K562 (cell line): ENCODE results near the gene ADGRF1. TPM values are rescaled to one million over a fixed set of nuclear protein-coding genes. Genes with fewer than 3 reads are reported as not detected.

Experiments used
- ESRRB ChIP-seq: fragments of 250-450 bp; sonication (Bioruptor Pico); IDR thresholded peaks from 2 replicates; pipeline ENCODE4 v1.5.0; 2020; ENCODE audit warnings: mild to moderate bottlenecking, moderate library complexity, borderline replicate concordance
- GATA2 ChIP-seq: sonication (generic); formaldehyde crosslinking; IDR thresholded peaks from 2 replicates; pipeline ENCODE4 v1.4.0; 2020; ENCODE audit warnings: mild to moderate bottlenecking, missing genetic modification reagents
- HDAC3 ChIP-seq: fragments of 450-650 bp; IDR thresholded peaks from 2 replicates; pipeline ENCODE4 v1.6.1; 2018; ENCODE audit warnings: borderline replicate concordance, mild to moderate bottlenecking, moderate library complexity; ENCODE audit not compliant: partially characterized antibody
- HNRNPL ChIP-seq: fragments of 200-400 bp; formaldehyde crosslinking; IDR thresholded peaks from 2 replicates; pipeline ENCODE4 v1.6.1; 2017; ENCODE audit warnings: low read depth, mild to moderate bottlenecking, low read length
- TRIM24 ChIP-seq, 2 experiments: fragments of 450-650 bp; IDR thresholded peaks; 2 replicates each; pipeline ENCODE4 v1.6.1; 2016
- XRCC3 ChIP-seq: fragments of 450-650 bp; IDR thresholded peaks from 2 replicates; pipeline ENCODE4 v1.6.1; 2017; ENCODE audit warnings: mild to moderate bottlenecking, moderate library complexity
- polyA plus RNA-seq, 8 experiments: library from polyadenylated mRNA; depleted of rRNA in 4 of 8; stranded (reverse) in 5 of 8; unstranded in 3 of 8; fragments of >200 nt; fragmentation: Nextera tagmentation in 2 of 8; fragmentation: Illumina TruSeq in 1 of 8; extraction: Ambion mirVana in 2 of 8; extraction: Trizol in 1 of 8; gene quantifications; 2 replicates each; pipeline versions ENCODE4 v1.2.1 to v1.2.3, GENCODE V29; 2011 to 2014; ENCODE audit warnings: inconsistent platforms in 1 of 8, missing spikeins in 1 of 8
- total RNA-seq, 7 experiments: library from RNA; depleted of rRNA in 6 of 7; stranded (reverse); fragments of >200 nt in 6 of 7; fragmentation: Illumina TruSeq in 2 of 7; extraction: Trizol in 2 of 7; gene quantifications; 2 replicates each; pipeline versions ENCODE4 v1.2.1 to v1.2.3, GENCODE V29; 2011 to 2021; ENCODE audit warnings: low replicate concordance in 1 of 7
- TF ChIP-seq, protein P1 (sequence below): fragments of 450-650 bp; IDR thresholded peaks from 2 replicates; pipeline ENCODE4 v1.6.1; 2016; ENCODE audit warnings: low read depth
- TF ChIP-seq, protein P2 (sequence below), 3 experiments: IDR thresholded peaks in 2 of 3; conservative IDR thresholded peaks in 1 of 3; 2 replicates each; pipeline ENCODE4 v1.5.1; 2011 to 2012; ENCODE audit warnings: low read length in 3 of 3, mild to moderate bottlenecking in 3 of 3, control low read depth in 2 of 3, improper control_type of control experiment in 1 of 3, inconsistent platforms in 1 of 3, low read depth in 1 of 3, mixed read lengths in 1 of 3, moderate library complexity in 1 of 3; ENCODE audit not compliant: insufficient read depth in 2 of 3

The ADGRF1 gene
- total and polyA plus RNA-seq, 9 of the 15 experiments (the other 6 are each of a cell fraction or from before 2014, with no cell fraction given): not detected

- TF ChIP-seq, protein P1, sequence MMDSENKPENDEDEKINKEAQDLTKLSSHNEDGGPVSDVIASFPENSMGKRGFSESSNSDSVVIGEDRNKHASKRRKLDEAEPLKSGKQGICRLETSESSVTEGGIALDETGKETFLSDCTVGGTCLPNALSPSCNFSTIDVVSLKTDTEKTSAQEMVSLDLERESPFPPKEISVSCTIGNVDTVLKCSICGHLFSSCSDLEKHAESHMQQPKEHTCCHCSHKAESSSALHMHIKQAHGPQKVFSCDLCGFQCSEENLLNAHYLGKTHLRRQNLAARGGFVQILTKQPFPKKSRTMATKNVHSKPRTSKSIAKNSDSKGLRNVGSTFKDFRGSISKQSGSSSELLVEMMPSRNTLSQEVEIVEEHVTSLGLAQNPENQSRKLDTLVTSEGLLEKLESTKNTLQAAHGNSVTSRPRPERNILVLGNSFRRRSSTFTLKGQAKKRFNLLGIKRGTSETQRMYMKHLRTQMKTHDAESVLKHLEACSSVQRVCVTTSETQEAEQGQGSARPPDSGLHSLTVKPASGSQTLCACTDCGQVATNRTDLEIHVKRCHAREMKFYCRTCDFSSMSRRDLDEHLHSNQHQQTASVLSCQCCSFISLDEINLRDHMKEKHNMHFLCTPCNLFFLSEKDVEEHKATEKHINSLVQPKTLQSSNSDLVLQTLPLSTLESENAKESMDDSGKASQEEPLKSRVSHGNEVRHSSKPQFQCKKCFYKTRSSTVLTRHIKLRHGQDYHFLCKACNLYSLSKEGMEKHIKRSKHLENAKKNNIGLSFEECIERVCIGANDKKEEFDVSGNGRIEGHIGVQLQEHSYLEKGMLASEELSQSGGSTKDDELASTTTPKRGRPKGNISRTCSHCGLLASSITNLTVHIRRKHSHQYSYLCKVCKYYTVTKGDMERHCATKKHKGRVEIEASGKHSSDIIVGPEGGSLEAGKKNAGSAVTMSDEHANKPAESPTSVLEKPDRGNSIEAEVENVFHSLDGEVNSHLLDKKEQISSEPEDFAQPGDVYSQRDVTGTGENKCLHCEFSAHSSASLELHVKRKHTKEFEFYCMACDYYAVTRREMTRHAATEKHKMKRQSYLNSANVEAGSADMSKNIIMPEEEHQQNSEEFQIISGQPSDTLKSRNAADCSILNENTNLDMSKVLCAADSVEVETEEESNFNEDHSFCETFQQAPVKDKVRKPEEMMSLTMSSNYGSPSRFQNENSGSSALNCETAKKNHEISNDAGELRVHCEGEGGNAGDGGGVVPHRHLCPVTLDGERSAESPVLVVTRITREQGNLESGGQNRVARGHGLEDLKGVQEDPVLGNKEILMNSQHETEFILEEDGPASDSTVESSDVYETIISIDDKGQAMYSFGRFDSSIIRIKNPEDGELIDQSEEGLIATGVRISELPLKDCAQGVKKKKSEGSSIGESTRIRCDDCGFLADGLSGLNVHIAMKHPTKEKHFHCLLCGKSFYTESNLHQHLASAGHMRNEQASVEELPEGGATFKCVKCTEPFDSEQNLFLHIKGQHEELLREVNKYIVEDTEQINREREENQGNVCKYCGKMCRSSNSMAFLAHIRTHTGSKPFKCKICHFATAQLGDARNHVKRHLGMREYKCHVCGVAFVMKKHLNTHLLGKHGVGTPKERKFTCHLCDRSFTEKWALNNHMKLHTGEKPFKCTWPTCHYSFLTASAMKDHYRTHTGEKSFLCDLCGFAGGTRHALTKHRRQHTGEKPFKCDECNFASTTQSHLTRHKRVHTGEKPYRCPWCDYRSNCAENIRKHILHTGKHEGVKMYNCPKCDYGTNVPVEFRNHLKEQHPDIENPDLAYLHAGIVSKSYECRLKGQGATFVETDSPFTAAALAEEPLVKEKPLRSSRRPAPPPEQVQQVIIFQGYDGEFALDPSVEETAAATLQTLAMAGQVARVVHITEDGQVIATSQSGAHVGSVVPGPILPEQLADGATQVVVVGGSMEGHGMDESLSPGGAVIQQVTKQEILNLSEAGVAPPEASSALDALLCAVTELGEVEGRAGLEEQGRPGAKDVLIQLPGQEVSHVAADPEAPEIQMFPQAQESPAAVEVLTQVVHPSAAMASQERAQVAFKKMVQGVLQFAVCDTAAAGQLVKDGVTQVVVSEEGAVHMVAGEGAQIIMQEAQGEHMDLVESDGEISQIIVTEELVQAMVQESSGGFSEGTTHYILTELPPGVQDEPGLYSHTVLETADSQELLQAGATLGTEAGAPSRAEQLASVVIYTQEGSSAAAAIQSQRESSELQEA: no peak
- TF ChIP-seq XRCC3: no peak
- no peak for TF ChIP-seq ESRRB (CRISPR knock-in tag)
- TF ChIP-seq HDAC3: no peak
- TF ChIP-seq GATA2 (CRISPR knock-in tag): no peak
- TF ChIP-seq TRIM24 (IDR thresholded peaks at IDR 0.05): no peak
- TF ChIP-seq HNRNPL: no peak
- TF ChIP-seq, protein P2, sequence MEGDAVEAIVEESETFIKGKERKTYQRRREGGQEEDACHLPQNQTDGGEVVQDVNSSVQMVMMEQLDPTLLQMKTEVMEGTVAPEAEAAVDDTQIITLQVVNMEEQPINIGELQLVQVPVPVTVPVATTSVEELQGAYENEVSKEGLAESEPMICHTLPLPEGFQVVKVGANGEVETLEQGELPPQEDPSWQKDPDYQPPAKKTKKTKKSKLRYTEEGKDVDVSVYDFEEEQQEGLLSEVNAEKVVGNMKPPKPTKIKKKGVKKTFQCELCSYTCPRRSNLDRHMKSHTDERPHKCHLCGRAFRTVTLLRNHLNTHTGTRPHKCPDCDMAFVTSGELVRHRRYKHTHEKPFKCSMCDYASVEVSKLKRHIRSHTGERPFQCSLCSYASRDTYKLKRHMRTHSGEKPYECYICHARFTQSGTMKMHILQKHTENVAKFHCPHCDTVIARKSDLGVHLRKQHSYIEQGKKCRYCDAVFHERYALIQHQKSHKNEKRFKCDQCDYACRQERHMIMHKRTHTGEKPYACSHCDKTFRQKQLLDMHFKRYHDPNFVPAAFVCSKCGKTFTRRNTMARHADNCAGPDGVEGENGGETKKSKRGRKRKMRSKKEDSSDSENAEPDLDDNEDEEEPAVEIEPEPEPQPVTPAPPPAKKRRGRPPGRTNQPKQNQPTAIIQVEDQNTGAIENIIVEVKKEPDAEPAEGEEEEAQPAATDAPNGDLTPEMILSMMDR (IDR thresholded peaks at IDR 0.05 in 2 of 3, conservative IDR thresholded peaks at IDR 0.05 in 1 of 3; ENCODE audit: insufficient read depth in 2 of 3, low read depth in 1 of 3, low read length in 3 of 3): no peak
These were observed 15.5 kb downstream of the ADGRF1 start (continued) for GRCh38 chr6:47026679-47027078.
